ENCODE results near the gene LATS1. TPM values are rescaled to one million over a fixed set of nuclear protein-coding genes. Genes with fewer than 3 reads are reported as not detected.
A peak's percentile ranks its signal among the peaks of the same experiment; 100 is the strongest.

The LATS1 gene
- total RNA-seq, 2 donors from 2014 or later, result 35.4 to 43.6 TPM

GRCh38 chr6:149615805-149616204, 102.1 kb downstream of the LATS1 start:
- no peaks in the 10 kb centered on the region for H3K27me3 Mint-ChIP-seq
- peaks cover 7% of the 10 kb centered on the region for H3K4me1 Mint-ChIP-seq
- H3K27ac Mint-ChIP-seq, result no peak overlapping the region
- H3K4me3 Mint-ChIP-seq, result no peak overlapping the region
- DNase-seq (no peak), ATAC-seq (no peak)
- H3K9me3 ChIP-seq (ENCODE audit: control insufficient read depth, low read length, poor library complexity, severe bottlenecking), result no peaks in the 10 kb centered on the region
- H3K36me3 Mint-ChIP-seq (ENCODE audit: low read depth), result peaks cover 9% of the 10 kb centered on the region

- DNase-seq, result no peak
These were observed 103.6 kb downstream of the LATS1 start for GRCh38 chr6:149614337-149614736.

GRCh38 chr6:149608381-149608982, 109.4 kb downstream of the LATS1 start:
- DNase-seq (no peak), ATAC-seq (no peak)
- Mint-ChIP-seq H3K4me1 (peaks cover 11% of the 10 kb centered on the region), H3K27me3 (no peaks in the 10 kb centered on the region), H3K4me3 (no peak overlapping the region), H3K36me3 (ENCODE audit: low read depth) (peaks cover 3% of the 10 kb centered on the region), H3K27ac (peak overlapping the region; percentile 60)
- H3K9me3 ChIP-seq (ENCODE audit: control insufficient read depth, low read length, poor library complexity, severe bottlenecking), result no peaks in the 10 kb centered on the region

More at GRCh38 chr6:149614337-149614736, 103.6 kb downstream of the LATS1 start:
- Mint-ChIP-seq H3K27me3 (no peaks in the 10 kb centered on the region), H3K4me3 (no peak overlapping the region), H3K4me1 (peaks cover 10% of the 10 kb centered on the region), H3K27ac (no peak overlapping the region), H3K36me3 (ENCODE audit: low read depth) (peaks cover 9% of the 10 kb centered on the region)
- ATAC-seq, result no peak
- no peaks in the 10 kb centered on the region for H3K9me3 ChIP-seq (ENCODE audit: control insufficient read depth, low read length, poor library complexity, severe bottlenecking)

Other genes with a start within 250 kb of the LATS1 start
- gene ZC3H12D, start 233.1 kb downstream of the LATS1 start, total RNA-seq, result 100 to 1,000 TPM; 219 to 248 TPM
- 10 to 100 TPM; 33.0 to 34.7 TPM for gene PPIL4, start 172.1 kb downstream of the LATS1 start, total RNA-seq
- gene GINM1, start 151.7 kb downstream of the LATS1 start, total RNA-seq, result 10 to 100 TPM; 18.3 to 20.8 TPM
- 10 to 100 TPM; 15.2 to 18.2 TPM for gene KATNA1, start 69.4 kb downstream of the LATS1 start, total RNA-seq
- 10 to 100 TPM; 13.7 to 16.3 TPM for gene NUP43, start 28.4 kb upstream of the LATS1 start, total RNA-seq
- 10 to 100 TPM; 32.4 to 32.9 TPM for gene PCMT1, start 31.6 kb upstream of the LATS1 start, total RNA-seq
- 1 to 10 TPM; 1.8 to 2.5 TPM for gene LRP11, start 146.3 kb upstream of the LATS1 start, total RNA-seq
- gene RAET1E, start 180.0 kb upstream of the LATS1 start, total RNA-seq, result under 1 TPM in 1 of 2 donors, not detected in 1; 0.55 TPM
- not detected for gene RAET1G, start 205.0 kb upstream of the LATS1 start, total RNA-seq
- 1 to 10 TPM; 2.8 to 3.7 TPM for gene ULBP2, start 223.9 kb upstream of the LATS1 start, total RNA-seq
- gene ULBP1, start 245.8 kb upstream of the LATS1 start, total RNA-seq, result under 1 TPM in 1 of 2 donors, not detected in 1; 0.20 TPM